ENCODE results near the gene GUCA1C. TPM values are rescaled to one million over a fixed set of nuclear protein-coding genes. Genes with fewer than 3 reads are reported as not detected.

The GUCA1C gene
- total RNA-seq (2022; extraction: Qiagen RNA extraction): not detected in 5 replicates

GRCh38 chr3:108953700-108954099, at the start of gene GUCA1C:
TSS of gene GUCA1C (minus strand) at chr3:108953879. CDS start at chr3:108953762, 117 bp downstream.

Other genes with a start within 250 kb of the GUCA1C start
- not detected in 5 replicates for gene RETNLB, start 196.5 kb downstream of the GUCA1C start, total RNA-seq (2022; extraction: Qiagen RNA extraction)
- not detected in 5 replicates for gene TRAT1, start 131.1 kb downstream of the GUCA1C start, total RNA-seq (2022; extraction: Qiagen RNA extraction)
- gene MORC1, start 164.3 kb upstream of the GUCA1C start, total RNA-seq (2022; extraction: Qiagen RNA extraction): not detected in 5 replicates
- gene C3orf85, start 182.8 kb upstream of the GUCA1C start, total RNA-seq (2022; extraction: Qiagen RNA extraction): not detected in 5 replicates

Data from A549 treated with Mapracorat at 1 μM for 4 hours (cell line).